ENCODE results near the gene ZC3H12D.
"Not testable (repeated sequence)": the region's sequence is repeated elsewhere in the genome, so short reads cannot be mapped to it uniquely, and the experiment has no call there.

ZC3H12D gene

GRCh38 chr6:149459761-149460160 lies 25.1 kb downstream of the ZC3H12D start:
- DNase-seq (ENCODE audit: low spot score) = no peak

GRCh38 chr6:149458806-149459205 lies 26.0 kb downstream of the ZC3H12D start:
- no peak for DNase-seq (ENCODE audit: low spot score)

- no peak for DNase-seq (ENCODE audit: low spot score)
Observed at GRCh38 chr6:149458196-149458595, 26.6 kb downstream of the ZC3H12D start.

DNA sequence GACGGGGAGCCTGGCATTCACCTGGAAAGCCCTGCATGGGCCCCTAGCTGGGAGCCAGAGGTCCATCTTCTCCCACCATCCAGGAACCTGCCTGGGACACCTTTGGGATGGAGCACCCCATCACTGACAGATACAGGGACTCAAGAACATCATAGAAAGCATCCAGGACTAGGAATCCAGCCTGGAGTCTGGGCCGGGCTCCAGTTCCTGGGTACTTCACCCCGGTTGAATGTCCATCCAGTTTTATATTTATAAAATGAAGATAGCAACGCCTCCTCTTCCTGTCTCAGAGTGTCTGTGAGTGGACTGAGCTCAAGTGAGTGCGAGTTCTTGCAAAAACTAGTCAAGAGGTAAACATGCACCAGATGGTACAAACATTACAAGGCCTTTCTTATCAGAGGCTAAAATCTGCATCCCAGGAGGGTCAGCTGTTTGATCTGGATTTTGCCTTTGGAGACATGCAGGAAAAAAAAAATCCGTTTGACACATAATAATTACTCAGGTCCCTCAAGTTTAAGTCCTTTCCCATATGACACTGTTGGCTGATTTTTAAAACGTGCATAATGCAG lies 27.4 kb downstream of the ZC3H12D start:
- DNase-seq (ENCODE audit: low spot score) = no peak

- DNase-seq (ENCODE audit: low spot score) = no peak
Observed at GRCh38 chr6:149456311-149457021, 28.3 kb downstream of the ZC3H12D start.

GRCh38 chr6:149455031-149455732 lies 29.6 kb downstream of the ZC3H12D start:
- DNase-seq (ENCODE audit: low spot score) = no peak

DNA sequence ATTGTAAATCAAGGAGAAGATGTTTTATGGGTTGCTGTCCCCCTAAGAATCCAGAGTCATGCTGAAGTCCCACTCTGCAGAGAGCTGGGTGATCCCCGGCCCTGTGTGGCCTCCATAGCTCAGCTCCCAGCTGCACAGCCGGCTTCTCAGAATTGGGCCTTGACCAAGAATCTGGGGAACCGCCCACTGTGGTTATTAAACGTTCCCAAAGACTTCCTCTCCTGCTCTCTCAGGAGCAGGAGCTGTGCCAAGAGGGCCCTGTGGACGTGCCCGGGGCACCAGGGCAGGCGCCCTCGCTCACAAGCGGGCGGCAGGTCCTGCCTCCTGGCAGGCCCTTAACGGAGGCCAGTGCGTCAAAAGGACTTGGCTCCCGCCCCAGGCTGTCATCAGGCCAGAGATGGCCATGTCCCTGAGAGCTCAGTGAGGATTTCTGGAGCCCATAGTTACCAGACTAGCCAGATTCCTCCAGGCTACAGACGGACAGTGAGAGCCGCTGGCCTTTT lies 30.4 kb downstream of the ZC3H12D start:
- no peak for DNase-seq (ENCODE audit: low spot score)

- no peak for DNase-seq (ENCODE audit: low spot score)
Observed at GRCh38 chr6:149453597-149454345, 31.0 kb downstream of the ZC3H12D start.

DNA sequence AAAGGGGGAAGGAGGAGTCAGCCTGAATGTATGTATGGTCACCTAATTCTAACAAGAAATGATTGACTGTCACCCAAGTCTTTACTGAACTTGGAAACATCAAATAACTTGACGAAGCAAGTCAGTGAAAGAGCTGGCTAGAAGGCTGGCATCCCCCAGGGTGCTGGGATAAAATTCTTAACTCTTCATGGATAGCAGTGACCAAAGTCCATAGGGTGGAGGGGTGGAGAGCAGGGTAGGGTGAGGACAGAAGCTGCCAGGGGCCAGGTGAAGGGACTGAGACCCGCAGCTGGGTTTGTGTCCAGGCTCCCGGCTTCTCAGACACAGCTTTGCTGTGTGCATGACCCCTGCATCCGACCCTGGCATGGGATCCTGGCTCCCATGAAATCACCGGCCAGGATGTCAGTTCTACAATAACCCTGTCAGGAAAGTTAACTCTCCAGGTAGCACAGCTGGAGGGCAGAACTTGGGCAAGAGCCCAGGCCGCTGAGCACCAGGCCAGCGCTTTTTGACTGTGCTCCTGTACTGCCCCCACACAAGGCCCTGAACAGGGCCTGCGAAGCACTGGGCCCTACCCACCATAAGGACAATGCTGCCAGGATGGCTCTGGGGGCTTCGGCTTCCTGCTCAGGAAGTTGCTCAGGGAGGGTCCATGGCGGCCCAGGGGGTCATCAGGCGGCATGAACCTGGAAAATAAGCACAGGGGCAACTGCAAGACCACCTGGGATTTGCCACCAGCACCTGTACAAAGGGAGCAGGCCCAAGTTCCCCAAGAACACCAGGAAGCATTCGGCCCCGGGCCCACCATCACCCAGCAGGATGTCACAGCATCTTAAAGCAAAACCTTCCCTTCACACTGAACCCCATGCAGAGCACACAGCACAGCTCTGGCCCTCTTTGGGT lies 32.5 kb downstream of the ZC3H12D start:
- DNase-seq (ENCODE audit: low spot score) = no peak

GRCh38 chr6:149451376-149452036 lies 33.3 kb downstream of the ZC3H12D start:
- DNase-seq (ENCODE audit: low spot score) = no peak

GRCh38 chr6:149450679-149451375 lies 34.0 kb downstream of the ZC3H12D start:
- peak; percentile 67 for DNase-seq (ENCODE audit: low spot score)

DNA sequence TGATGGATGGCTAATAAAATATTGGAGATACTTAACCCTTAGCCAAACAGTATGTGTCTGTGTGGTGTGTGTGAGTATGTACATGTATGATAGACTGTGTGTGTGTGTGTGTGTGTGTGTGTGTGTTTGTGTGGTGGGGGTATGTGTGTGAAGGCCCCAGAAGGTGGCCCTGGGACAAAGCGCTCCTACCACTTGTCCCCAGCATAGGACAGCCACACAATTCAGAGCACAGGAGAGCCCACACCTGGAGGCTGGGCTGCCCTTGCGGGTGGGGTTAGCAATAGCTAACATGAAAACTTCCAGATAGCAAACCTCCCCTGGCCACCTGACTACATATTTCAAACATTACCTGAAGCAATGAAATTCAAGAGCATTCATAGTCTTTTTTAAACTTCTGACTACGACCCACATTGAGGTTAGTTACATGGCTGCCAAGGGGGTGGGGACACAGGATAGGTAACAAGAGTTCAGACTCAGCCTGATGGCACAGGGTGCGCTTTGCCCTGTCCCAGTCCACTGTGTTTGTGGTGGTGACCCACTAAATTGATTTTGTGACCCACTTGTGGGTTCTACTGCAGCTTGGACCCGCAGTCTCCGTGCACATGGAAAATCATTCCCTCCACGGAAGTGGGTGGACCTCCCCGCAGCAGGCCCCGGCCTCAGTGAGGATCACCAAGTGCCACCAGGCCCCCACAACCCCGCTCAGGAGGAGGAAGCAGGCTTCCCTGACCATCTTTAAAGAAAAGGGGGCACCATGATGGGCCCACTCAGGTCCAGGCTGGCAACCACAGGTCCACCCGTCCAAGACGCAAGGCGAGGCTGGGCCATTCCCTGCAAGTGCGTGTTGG lies 34.8 kb downstream of the ZC3H12D start:
- DNase-seq (ENCODE audit: low spot score) = no peak

DNA sequence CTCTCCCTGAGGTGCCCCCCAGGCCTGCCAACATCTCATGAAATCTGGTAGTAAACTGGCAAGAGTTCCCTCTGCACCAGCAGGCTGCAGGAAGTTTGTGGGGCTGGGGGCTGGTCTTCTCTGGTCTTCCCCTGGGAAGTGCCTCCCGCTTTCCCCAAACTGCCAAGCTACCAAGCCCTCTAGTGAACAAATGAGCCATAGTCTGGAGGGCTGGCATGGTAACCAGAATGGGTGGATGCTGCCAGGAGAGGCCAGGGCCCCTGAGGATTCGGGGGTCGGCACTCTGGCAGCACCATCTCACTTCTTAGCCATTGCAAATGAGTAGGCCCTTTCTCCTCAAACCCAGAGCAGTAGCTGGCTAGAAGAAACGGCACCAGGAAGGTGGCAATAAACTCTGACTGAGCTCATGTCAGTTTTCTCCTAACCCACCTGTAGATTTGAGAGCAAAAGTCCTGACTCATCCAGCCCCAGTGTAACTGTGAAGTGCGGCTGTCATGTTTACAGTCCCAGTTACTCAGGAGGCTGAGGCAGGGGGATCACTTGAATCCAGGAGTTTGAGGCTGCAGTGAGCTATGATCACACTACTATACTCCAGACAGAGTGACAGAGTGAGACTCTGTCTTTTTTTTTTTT lies 35.9 kb downstream of the ZC3H12D start:
- DNase-seq (ENCODE audit: low spot score) = no peak

- DNase-seq (ENCODE audit: low spot score) = no peak
Observed at GRCh38 chr6:149446791-149447376, 37.9 kb downstream of the ZC3H12D start.

GRCh38 chr6:149445573-149445972 lies 39.2 kb downstream of the ZC3H12D start:
- DNase-seq (ENCODE audit: low spot score) = no peak

- DNase-seq (ENCODE audit: low spot score) = no peak
Observed at GRCh38 chr6:149445095-149445466, 39.7 kb downstream of the ZC3H12D start.

- not testable (repeated sequence) for DNase-seq (ENCODE audit: low spot score)
Observed at GRCh38 chr6:149444360-149445094, 40.3 kb downstream of the ZC3H12D start.

All from ecto neural progenitor cell (in vitro differentiated cells).